Right lobe of liver (tissue), 6 donors: ENCODE results near the gene NUFIP2. TPM values are rescaled to one million over a fixed set of nuclear protein-coding genes. Genes with fewer than 3 reads are reported as not detected.

Source experiments
- ATAC-seq, 4 donors: fragments of 200-7000 bp; cut with Tn5 transposase; one replicate each; pipeline ENCODE4 v1.9.1; 2020; ENCODE audit warnings: mild to moderate bottlenecking in 4 of 4, moderate library complexity in 4 of 4
- DNase-seq, 3 donors: peaks; one replicate each; pipeline ENCODE4 v3.0.0-alpha.2; 2020
- H3K27ac ChIP-seq, 3 donors: fragments of 200-600 bp; one replicate each; pipeline ENCODE4 v1.8.0; 2022
- H3K27me3 ChIP-seq, 2 donors: fragments of 200-600 bp; one replicate each; pipeline ENCODE4 v1.8.0; 2022
- H3K36me3 ChIP-seq, 4 donors: fragments of 200-600 bp; sonication (generic) in 1 of 4; one replicate each; pipeline versions ENCODE4 v1.5.1 to v1.8.0; 2017 to 2022; ENCODE audit warnings: control low read depth in 1 of 4
- H3K4me1 ChIP-seq, 4 donors: fragments of 200-600 bp; sonication (generic) in 1 of 4; one replicate each; pipeline versions ENCODE4 v1.5.1 to v1.8.0; 2017 to 2022; ENCODE audit warnings: control low read depth in 1 of 4
- H3K4me3 ChIP-seq, 3 donors: fragments of 200-600 bp; one replicate each; pipeline ENCODE4 v1.8.0; 2022
- H3K9me3 ChIP-seq, 4 donors: fragments of 200-600 bp; sonication (generic) in 1 of 4; one replicate each; pipeline versions ENCODE4 v1.5.1 to v1.8.0; 2017 to 2022; ENCODE audit warnings: control low read depth in 1 of 4
- CTCF ChIP-seq, 4 donors: fragments of 200-600 bp in 3 of 4; fragments of 450-650 bp in 1 of 4; IDR thresholded peaks; one replicate each; pipeline versions ENCODE4 v1.5.1 to v1.8.0; 2016 to 2022; ENCODE audit warnings: antibody characterized with exemption in 4 of 4, mild to moderate bottlenecking in 2 of 4
- POLR2A ChIP-seq: fragments of 450-650 bp; IDR thresholded peaks from one replicate; pipeline ENCODE4 v1.6.1; 2017; ENCODE audit warnings: antibody characterized with exemption, mild to moderate bottlenecking
- WGBS: methylation state at CpG from one replicate; pipeline ENCODE4 v1.1.6; 2018; ENCODE audit warnings: low coverage, low lambda C conversion rate; ENCODE audit not compliant: insufficient coverage; ENCODE audit errors: missing lambda C conversion rate; 5-methylcytosine and 5-hydroxymethylcytosine counted together
- intact Hi-C, 2 donors: fragments of 100-400 bp; cut with DNase I; formaldehyde crosslinking; loops; one replicate each; pipeline versions ENCODE4 v1.11.2 to v1.14.1; 2022
- total RNA-seq, 6 experiments: library from RNA; depleted of rRNA in 2 of 6; stranded (reverse); fragments of >200 nt in 2 of 6; fragmentation: NEBNext Ultra II Directional in 3 of 6; extraction: Animal tissue kit (Norgen Biotek cat#: 25700) in 3 of 6; gene quantifications; one replicate each; pipeline versions ENCODE4 v1.1.0 to v1.2.4, GENCODE V29; 2016 to 2023
- donor health status: DM: no; HTN: yes; CAD: no.
- donor health status: DM: no; HTN: no; CAD: no.
- donor health status: DM: no; HTN: no; CAD: no.
- donor health status: DM: no; HTN: yes; CAD: no.
- donor health status: DM: no; HTN: yes; CAD: no.

NUFIP2 gene
- total RNA-seq, 6 experiments from 2014 or later = 16.1 to 31.2 (median 22.5) TPM

GRCh38 chr17:29250666-29251065, 43.3 kb downstream of the NUFIP2 start:
- H3K4me3 ChIP-seq = no peak overlapping the region
- no peaks in the 10 kb centered on the region for H3K36me3 ChIP-seq
- no peaks in the 10 kb centered on the region for H3K9me3 ChIP-seq
- H3K27me3 ChIP-seq = no peaks in the 10 kb centered on the region
- peaks cover 0 to 7% (median 0%) of the 10 kb centered on the region in 4 donors for H3K4me1 ChIP-seq
- TF ChIP-seq CTCF (IDR thresholded peaks at IDR 0.05) (no peak), POLR2A (no peak)
- DNase-seq (no peak), ATAC-seq (no peak)
- intact Hi-C loops = no loop called here
- WGBS = 75% methylated on average over 1 of the region's 1 CpG
- H3K27ac ChIP-seq = no peak overlapping the region

- TF ChIP-seq POLR2A = no peak
- no peak for TF ChIP-seq CTCF (IDR thresholded peaks at IDR 0.05)
- WGBS = 74% methylated on average over 3 of the region's 5 CpGs
These were observed 45.1 kb downstream of the NUFIP2 start for GRCh38 chr17:29248845-29249244.

GRCh38 chr17:29247219-29247618, 46.7 kb downstream of the NUFIP2 start:
- Histone ChIP-seq H3K27me3 (no peaks in the 10 kb centered on the region), H3K27ac (no peak overlapping the region), H3K4me1 (peaks cover 0 to 2% (median 0%) of the 10 kb centered on the region in 4 donors), H3K4me3 (no peak overlapping the region), H3K9me3 (no peaks in the 10 kb centered on the region), H3K36me3 (no peaks in the 10 kb centered on the region)
- DNase-seq (no peak), ATAC-seq (no peak)
- intact Hi-C loops = no loop called here
- 73% methylated on average over 2 of the region's 2 CpGs for WGBS
- no peak for TF ChIP-seq POLR2A
- no peak for TF ChIP-seq CTCF (IDR thresholded peaks at IDR 0.05)

More at GRCh38 chr17:29248845-29249244, 45.1 kb downstream of the NUFIP2 start:
- DNase-seq (no peak), ATAC-seq (no peak)
- Histone ChIP-seq H3K27ac (no peak overlapping the region), H3K9me3 (no peaks in the 10 kb centered on the region), H3K27me3 (no peaks in the 10 kb centered on the region), H3K36me3 (no peaks in the 10 kb centered on the region), H3K4me3 (no peak overlapping the region), H3K4me1 (peaks cover 0 to 7% (median 0%) of the 10 kb centered on the region in 4 donors)
- intact Hi-C loops = no loop called here

- Histone ChIP-seq H3K4me3 (no peak within 1 kb of the TSS), H3K27me3 (no peaks in the 10 kb centered on the region), H3K4me1 (no peaks in the 10 kb centered on the region), H3K27ac (no peak within 1 kb of the TSS), H3K36me3 (no peaks in the 10 kb centered on the region), H3K9me3 (no peaks in the 10 kb centered on the region)
- ATAC-seq (peak in 2 of 4 donors; percentile 14 to 28), DNase-seq (no peak)
- intact Hi-C loops = no loop called here
- WGBS = no CpG with 5 or more reads among the region's 1 CpG
- no peak for TF ChIP-seq POLR2A
- no peak for TF ChIP-seq CTCF (IDR thresholded peaks at IDR 0.05)
These were observed 47.3 kb downstream of the NUFIP2 start, which contains the start of gene CRYBA1 for GRCh38 chr17:29246628-29247027. TSS of gene CRYBA1 (plus strand) at chr17:29246859. CDS start at chr17:29246864, 5 bp downstream.

GRCh38 chr17:29245401-29245800, 48.5 kb downstream of the NUFIP2 start:
- H3K9me3 ChIP-seq = no peaks in the 10 kb centered on the region
- WGBS = 92% methylated on average over 5 of the region's 6 CpGs
- DNase-seq (no peak), ATAC-seq (no peak)
- no peaks in the 10 kb centered on the region for H3K36me3 ChIP-seq
- intact Hi-C loops = no loop called here
- H3K27ac ChIP-seq = no peak overlapping the region
- no peak overlapping the region for H3K4me3 ChIP-seq
- no peaks in the 10 kb centered on the region for H3K27me3 ChIP-seq
- no peak for TF ChIP-seq CTCF (IDR thresholded peaks at IDR 0.05)
- no peak for TF ChIP-seq POLR2A
- H3K4me1 ChIP-seq = no peaks in the 10 kb centered on the region
